IPS-20b (cell line): ENCODE measurements around the gene CDH11.

ENCODE experiments used
- H3K27ac ChIP-seq: one replicate; pipeline ENCODE4 v1.5.1; 2013; ENCODE audit warnings: low read length
- H3K27me3 ChIP-seq: 2 replicates; pipeline ENCODE4 v1.6.1; 2013; ENCODE audit warnings: mild to moderate bottlenecking, low read length, inconsistent platforms; ENCODE audit not compliant: insufficient read depth
- H3K36me3 ChIP-seq: 2 replicates; pipeline ENCODE4 v1.6.1; 2013; ENCODE audit warnings: low read depth, mild to moderate bottlenecking, inconsistent platforms, low read length, moderate library complexity; ENCODE audit not compliant: insufficient read depth
- H3K4me1 ChIP-seq: 2 replicates; pipeline ENCODE4 v1.6.1; 2013; ENCODE audit warnings: mild to moderate bottlenecking, control low read depth, inconsistent platforms, low read length, moderate library complexity; ENCODE audit not compliant: insufficient read depth
- H3K4me3 ChIP-seq: 2 replicates; pipeline ENCODE4 v1.5.1; 2013; ENCODE audit warnings: mild to moderate bottlenecking, low read length, inconsistent platforms
- H3K9ac ChIP-seq: 2 replicates; pipeline ENCODE4 v1.6.1; 2013; ENCODE audit warnings: low read depth, mild to moderate bottlenecking, inconsistent platforms, low read length, moderate library complexity
- H3K9me3 ChIP-seq: 2 replicates; pipeline ENCODE4 v1.6.1; 2013; ENCODE audit warnings: mild to moderate bottlenecking, low read depth, low read length, inconsistent platforms; ENCODE audit not compliant: insufficient read depth

Gene CDH11

GRCh38 chr16:65121870-65122723, at the start of gene CDH11:
Gene CDH11 (minus strand): TSS chr16:65122063. CDS start chr16:65004869, 117,194 bp downstream.
- peak within 1 kb of the TSS; percentile 79 for H3K4me3 ChIP-seq
- H3K9me3 ChIP-seq, result no peaks in the 10 kb centered on the region
- peaks cover 16% of the 10 kb centered on the region; the same call in 1 of the 2 replicates for H3K4me1 ChIP-seq
- H3K9ac ChIP-seq, result peak within 1 kb of the TSS; percentile 50; the same call in 1 of the 2 replicates
- no peaks in the 10 kb centered on the region for H3K36me3 ChIP-seq
- H3K27ac ChIP-seq, result no peak within 1 kb of the TSS
- H3K27me3 ChIP-seq, result peaks cover 81% of the 10 kb centered on the region

GRCh38 chr16:65154321-65154720, 32.5 kb upstream of the CDH11 start:
- Histone ChIP-seq H3K27ac (no peak overlapping the region), H3K9ac (no peak overlapping the region), H3K4me1 (peaks cover 8% of the 10 kb centered on the region), H3K36me3 (no peaks in the 10 kb centered on the region), H3K4me3 (no peak overlapping the region), H3K9me3 (no peaks in the 10 kb centered on the region), H3K27me3 (no peaks in the 10 kb centered on the region)

GRCh38 chr16:65153365-65154105, 31.7 kb upstream of the CDH11 start:
- H3K27ac ChIP-seq, result no peak overlapping the region
- H3K27me3 ChIP-seq, result no peaks in the 10 kb centered on the region
- no peaks in the 10 kb centered on the region for H3K36me3 ChIP-seq
- H3K9ac ChIP-seq, result no peak overlapping the region
- peaks cover 8% of the 10 kb centered on the region for H3K4me1 ChIP-seq
- H3K4me3 ChIP-seq, result no peak overlapping the region
- no peaks in the 10 kb centered on the region for H3K9me3 ChIP-seq

GRCh38 chr16:65148804-65149203, 26.9 kb upstream of the CDH11 start:
- Histone ChIP-seq H3K27me3 (no peaks in the 10 kb centered on the region), H3K27ac (no peak overlapping the region), H3K36me3 (no peaks in the 10 kb centered on the region), H3K4me1 (peaks cover 4% of the 10 kb centered on the region), H3K9ac (no peak overlapping the region), H3K9me3 (no peaks in the 10 kb centered on the region), H3K4me3 (no peak overlapping the region)

- Histone ChIP-seq H3K9me3 (no peaks in the 10 kb centered on the region), H3K4me1 (no peaks in the 10 kb centered on the region), H3K27ac (no peak overlapping the region), H3K9ac (no peak overlapping the region), H3K4me3 (no peak overlapping the region), H3K27me3 (no peaks in the 10 kb centered on the region), H3K36me3 (no peaks in the 10 kb centered on the region)
Measured at GRCh38 chr16:65142276-65142675, 20.4 kb upstream of the CDH11 start.

- Histone ChIP-seq H3K4me1 (no peaks in the 10 kb centered on the region), H3K4me3 (no peak overlapping the region), H3K9ac (no peak overlapping the region), H3K27me3 (no peaks in the 10 kb centered on the region), H3K9me3 (no peaks in the 10 kb centered on the region), H3K36me3 (no peaks in the 10 kb centered on the region), H3K27ac (no peak overlapping the region)
Measured at GRCh38 chr16:65136681-65137080, 14.8 kb upstream of the CDH11 start.

GRCh38 chr16:65126845-65127624, 5.2 kb upstream of the CDH11 start:
- peaks cover 42% of the 10 kb centered on the region for H3K27me3 ChIP-seq
- H3K27ac ChIP-seq, result no peak overlapping the region
- no peaks in the 10 kb centered on the region for H3K36me3 ChIP-seq
- no peaks in the 10 kb centered on the region for H3K9me3 ChIP-seq
- no peak overlapping the region for H3K4me3 ChIP-seq
- H3K4me1 ChIP-seq, result no peaks in the 10 kb centered on the region
- H3K9ac ChIP-seq, result no peak overlapping the region

- Histone ChIP-seq H3K27ac (no peak overlapping the region), H3K27me3 (peaks cover 52% of the 10 kb centered on the region), H3K36me3 (no peaks in the 10 kb centered on the region), H3K9ac (no peak overlapping the region), H3K4me1 (no peaks in the 10 kb centered on the region), H3K4me3 (no peak overlapping the region), H3K9me3 (no peaks in the 10 kb centered on the region)
Measured at GRCh38 chr16:65125871-65126270, 4.0 kb upstream of the CDH11 start.

- H3K36me3 ChIP-seq, result no peaks in the 10 kb centered on the region
- no peaks in the 10 kb centered on the region; the same call in 1 of the 2 replicates for H3K4me1 ChIP-seq
- H3K4me3 ChIP-seq, result no peak overlapping the region
- H3K27me3 ChIP-seq, result peaks cover 57% of the 10 kb centered on the region
- H3K9me3 ChIP-seq, result no peaks in the 10 kb centered on the region
- no peak overlapping the region for H3K27ac ChIP-seq
- no peak overlapping the region for H3K9ac ChIP-seq
Measured at GRCh38 chr16:65125322-65125721, 3.5 kb upstream of the CDH11 start.

GRCh38 chr16:65124596-65124995, 2.7 kb upstream of the CDH11 start:
- H3K27ac ChIP-seq, result no peak overlapping the region
- no peak overlapping the region for H3K9ac ChIP-seq
- no peak overlapping the region for H3K4me3 ChIP-seq
- H3K4me1 ChIP-seq, result peaks cover 7% of the 10 kb centered on the region; the same call in 1 of the 2 replicates
- H3K27me3 ChIP-seq, result peaks cover 65% of the 10 kb centered on the region
- H3K36me3 ChIP-seq, result no peaks in the 10 kb centered on the region
- H3K9me3 ChIP-seq, result no peaks in the 10 kb centered on the region

- no peak overlapping the region for H3K9ac ChIP-seq
- no peaks in the 10 kb centered on the region for H3K9me3 ChIP-seq
- peaks cover 69% of the 10 kb centered on the region for H3K27me3 ChIP-seq
- H3K27ac ChIP-seq, result no peak overlapping the region
- no peaks in the 10 kb centered on the region for H3K36me3 ChIP-seq
- peaks cover 8% of the 10 kb centered on the region; the same call in 1 of the 2 replicates for H3K4me1 ChIP-seq
- peak overlapping the region; percentile 79; the same call in 1 of the 2 replicates for H3K4me3 ChIP-seq
Measured at GRCh38 chr16:65124212-65124548, 2.3 kb upstream of the CDH11 start.
